HPDE6-E6E7 (cell line): ENCODE measurements around the gene VSIG4.
"Not testable (repeated sequence)": the region's sequence is repeated elsewhere in the genome, so short reads cannot be mapped to it uniquely, and the experiment has no call there.

Experiments
- DNase-seq: peaks from one replicate; pipeline ENCODE4 v3.0.0; 2011; ENCODE audit warnings: missing footprints; ENCODE audit errors: extremely low spot score

The VSIG4 gene, protein sequence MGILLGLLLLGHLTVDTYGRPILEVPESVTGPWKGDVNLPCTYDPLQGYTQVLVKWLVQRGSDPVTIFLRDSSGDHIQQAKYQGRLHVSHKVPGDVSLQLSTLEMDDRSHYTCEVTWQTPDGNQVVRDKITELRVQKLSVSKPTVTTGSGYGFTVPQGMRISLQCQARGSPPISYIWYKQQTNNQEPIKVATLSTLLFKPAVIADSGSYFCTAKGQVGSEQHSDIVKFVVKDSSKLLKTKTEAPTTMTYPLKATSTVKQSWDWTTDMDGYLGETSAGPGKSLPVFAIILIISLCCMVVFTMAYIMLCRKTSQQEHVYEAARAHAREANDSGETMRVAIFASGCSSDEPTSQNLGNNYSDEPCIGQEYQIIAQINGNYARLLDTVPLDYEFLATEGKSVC

DNA sequence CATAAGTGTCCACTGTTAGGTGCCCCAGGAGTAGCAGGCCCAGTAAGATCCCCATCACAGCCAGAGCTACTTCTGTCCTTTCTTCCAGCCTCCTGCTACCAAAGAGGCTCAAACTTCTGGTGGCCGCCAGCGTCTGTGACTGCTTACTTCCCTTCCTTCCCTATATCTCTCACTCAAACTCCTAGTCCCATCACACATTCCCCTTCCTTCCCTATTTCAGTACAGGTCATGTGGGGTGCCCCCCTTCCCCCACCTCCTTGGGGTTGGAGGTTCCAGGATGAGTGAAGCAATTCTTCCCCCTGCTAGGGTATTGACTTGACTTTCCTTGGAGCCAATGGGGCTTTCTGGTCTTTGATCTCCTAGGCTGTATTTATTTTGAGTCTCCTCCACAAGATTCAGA, at the start of gene VSIG4:
Gene VSIG4 (minus strand): TSS at position 137 of the 400 bp plus-strand sequence. CDS start 82 bp downstream, at position 55.
- no peak for DNase-seq

DNA sequence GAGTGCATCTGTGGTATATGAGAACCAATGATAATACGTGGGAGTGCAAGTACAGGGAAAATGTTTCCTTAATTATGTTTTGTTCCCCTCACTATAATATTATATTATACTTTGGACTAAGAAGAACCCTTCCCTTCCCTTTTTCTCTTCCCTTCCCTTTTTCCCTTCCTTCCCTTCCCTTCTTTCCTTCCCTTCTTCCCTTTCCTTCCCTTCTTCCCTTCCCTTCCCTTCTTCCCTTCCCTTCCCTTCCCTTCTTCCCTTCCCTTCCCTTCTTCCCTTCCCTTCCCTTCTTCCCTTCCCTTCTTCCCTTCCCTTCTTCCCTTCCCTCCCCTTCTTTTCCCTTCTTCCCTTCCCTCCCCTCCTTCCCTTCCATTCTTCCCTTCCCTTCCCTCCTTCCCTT, 36.9 kb upstream of the VSIG4 start:
- DNase-seq, result no peak

DNA sequence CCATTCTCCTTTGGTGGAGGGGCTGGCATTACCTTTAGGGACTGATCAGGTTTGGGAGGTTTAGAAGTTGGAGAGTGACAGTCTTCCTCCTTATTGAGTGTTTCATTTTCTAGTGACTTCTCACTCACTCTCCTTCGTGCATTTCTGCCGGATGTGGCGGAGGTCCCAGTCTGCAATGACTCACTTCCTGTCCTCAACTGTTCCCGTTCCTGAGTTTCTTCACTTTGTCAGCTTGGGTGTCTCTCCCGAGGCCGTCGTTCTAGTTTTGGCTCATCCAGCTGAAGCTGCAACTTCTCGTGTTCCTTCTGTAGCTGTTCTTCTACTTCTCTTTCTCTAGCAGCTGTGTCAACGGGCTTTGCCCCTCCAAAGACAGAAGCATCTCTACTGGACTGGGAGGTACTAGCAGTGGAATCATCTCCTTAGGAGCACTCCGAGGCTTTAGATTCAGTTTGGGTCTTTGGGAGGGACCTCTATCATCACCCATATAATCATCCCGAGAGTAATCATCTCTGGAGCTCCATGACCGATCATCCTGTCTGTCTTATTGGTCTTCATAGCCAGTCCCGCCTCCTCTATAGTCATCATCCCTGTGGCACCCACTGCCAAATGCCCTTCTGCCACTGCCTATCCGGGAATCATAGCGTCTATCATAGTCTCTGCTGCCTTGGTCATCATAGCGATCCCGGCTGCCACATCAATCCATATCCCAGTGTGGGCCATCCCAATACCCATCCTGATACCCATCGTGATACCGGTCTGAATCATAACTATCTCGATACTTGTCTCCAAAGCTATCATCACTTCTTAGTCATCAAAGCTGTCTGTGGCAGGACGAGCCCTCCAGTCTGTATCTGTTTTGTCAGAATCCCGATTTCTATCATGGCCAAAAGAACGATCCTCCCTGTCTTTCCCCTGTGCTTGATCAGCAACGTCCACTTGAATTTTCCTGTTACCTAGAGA, 35.3 kb upstream of the VSIG4 start:
- no peak for DNase-seq

DNA sequence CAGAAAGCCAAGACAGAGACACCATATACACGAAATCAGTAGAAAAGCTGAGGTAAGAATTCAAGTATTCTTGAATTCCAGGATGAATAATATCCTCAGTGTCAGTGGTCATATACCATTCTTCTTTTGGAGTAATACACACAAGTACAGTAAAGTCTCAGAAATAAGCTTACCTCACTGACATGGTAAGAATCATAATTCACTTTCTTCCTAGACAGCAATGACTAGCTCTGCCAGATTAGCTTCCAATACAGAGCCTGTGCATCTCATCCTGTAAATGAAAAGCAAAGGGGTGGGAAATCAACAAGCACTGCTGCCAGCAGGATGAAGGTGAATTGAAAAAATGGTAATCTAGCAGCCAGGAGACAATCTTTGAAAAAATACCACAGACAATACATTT, 31.2 kb upstream of the VSIG4 start:
- no peak for DNase-seq

DNA sequence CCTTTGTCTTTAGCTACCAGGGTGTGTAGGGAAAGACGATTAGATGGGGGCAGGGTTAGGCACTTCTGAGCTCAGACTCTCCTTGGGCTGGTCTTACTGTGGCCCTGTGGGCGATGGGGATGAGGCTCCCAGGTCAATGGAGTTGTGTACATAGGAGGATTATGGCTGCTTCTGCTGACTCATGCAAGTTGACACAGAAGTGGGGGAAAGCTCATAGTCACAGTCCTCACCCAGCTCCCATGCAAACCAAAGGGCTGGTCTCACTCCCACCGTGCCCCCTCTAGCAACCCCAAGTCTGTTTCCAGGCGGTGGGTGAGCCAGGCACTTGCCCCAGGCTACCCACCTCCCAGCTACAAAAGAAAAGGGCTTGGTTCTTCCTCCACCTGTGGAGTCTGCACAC, 24.4 kb upstream of the VSIG4 start:
- DNase-seq, result no peak

DNA sequence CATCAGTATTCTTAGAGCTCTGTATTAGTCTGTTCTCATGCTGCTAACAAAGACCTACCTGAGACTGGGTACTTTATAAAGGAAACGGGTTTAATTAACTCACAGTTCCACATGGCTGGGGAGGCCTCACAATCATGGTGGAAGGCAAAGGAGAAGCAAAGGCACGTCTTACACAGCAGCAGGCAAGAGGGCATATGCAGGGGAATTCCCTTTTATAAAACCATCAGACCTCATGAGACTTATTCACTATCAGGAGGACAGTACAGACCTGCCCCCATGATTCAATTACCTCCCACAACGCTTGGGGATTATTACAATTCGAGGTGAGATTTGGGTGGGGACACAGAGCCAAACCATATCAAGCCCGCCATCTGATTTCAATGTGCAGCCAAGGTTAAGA, 17.1 kb upstream of the VSIG4 start:
- DNase-seq, result not testable (repeated sequence)

DNA sequence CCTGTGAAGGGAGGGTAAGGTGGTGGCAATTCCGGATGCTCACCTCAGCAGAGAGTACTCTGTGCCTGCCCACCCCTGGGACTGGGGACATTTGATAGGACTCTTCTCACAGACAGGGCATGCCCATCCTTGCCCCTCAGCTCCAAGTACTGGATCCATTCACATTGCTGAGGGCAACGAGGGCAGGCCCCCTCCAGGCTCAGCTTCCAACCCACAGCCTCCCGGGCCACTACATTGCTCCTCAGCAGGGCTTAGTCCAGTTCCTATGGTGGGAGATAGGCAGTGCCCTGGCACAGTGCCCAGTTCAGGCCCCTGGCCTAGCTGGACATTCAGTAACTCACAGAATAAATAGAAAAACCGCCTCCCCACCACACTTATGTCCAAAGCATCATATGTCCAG, 15.1 kb upstream of the VSIG4 start:
- no peak for DNase-seq

DNA sequence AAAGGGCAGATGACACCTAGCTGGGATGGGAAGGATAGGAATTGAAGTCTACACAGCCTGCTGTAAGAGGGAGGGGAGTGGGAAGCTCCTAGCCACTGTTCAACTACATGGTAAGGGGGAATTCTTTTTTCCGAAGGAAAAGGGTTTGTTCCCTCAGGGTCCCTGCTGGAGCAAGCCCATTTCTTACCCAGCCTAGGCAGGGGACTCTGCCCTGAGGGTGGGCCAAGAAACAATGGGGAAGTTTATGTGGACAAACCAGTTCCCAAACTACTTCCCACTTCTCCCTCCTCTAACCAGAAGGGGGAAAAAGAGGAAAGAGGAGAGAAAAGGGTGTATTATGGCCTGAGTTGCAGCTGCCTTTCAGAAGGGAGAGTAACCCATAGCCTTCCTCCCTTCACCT, 13.5 kb upstream of the VSIG4 start:
- no peak for DNase-seq

DNA sequence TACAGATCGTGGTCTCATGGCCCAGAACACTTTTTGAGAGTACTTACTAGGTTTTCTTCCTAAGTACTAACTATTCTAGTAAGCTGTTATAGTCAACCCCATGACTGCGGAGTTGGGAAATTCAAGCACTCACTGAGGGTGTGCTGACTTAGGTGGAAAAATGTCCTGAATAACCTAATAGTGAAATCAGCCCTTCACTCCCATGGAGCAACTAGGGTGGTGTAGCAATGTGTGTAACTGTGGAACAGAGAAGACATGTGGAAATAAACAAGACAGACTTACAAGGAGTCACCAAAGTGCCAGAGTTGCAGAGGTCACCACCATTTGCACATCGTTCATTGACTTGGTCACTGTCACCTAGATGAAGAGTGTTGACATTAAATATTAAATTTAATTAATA, 12.1 kb upstream of the VSIG4 start:
- no peak for DNase-seq

DNA sequence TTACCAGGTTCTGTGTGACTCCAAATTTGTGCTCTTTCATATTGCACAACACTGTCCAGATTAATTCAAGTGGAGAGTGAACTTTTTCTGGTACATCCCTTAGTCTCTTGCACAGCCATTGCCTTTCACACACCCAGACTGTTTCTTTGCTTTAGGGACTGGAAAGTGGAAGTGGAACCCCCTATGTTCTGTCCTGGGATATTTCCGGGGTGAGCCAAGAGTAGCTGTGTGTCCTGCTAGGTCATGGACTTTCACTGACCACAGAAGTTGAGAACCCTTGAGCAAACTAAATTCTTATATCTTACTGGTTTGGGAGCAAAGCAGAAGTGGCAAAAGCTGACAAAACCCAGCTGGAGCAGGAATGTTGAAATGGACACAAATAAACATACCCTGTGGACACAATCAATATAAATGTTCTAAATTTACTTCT, 10.3 kb upstream of the VSIG4 start:
- DNase-seq, result no peak

DNA sequence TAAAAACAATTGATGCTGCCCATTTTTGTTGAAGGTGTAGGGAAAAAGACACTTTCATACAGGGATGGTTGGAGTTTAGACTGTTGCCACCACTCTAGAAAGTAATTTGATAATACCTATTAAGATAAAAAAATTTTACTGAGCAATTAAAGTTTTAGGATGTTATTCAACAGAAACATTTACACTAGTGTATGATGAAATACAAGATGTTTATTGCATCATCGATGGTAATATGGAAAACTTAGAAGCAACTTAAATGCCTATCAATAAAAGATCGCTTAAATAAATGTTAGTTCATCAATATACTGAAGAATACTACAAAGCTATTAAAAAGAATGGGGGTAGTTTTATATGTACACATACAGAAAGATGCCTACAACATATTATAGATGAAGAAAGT, 9.2 kb upstream of the VSIG4 start:
- no peak for DNase-seq

DNA sequence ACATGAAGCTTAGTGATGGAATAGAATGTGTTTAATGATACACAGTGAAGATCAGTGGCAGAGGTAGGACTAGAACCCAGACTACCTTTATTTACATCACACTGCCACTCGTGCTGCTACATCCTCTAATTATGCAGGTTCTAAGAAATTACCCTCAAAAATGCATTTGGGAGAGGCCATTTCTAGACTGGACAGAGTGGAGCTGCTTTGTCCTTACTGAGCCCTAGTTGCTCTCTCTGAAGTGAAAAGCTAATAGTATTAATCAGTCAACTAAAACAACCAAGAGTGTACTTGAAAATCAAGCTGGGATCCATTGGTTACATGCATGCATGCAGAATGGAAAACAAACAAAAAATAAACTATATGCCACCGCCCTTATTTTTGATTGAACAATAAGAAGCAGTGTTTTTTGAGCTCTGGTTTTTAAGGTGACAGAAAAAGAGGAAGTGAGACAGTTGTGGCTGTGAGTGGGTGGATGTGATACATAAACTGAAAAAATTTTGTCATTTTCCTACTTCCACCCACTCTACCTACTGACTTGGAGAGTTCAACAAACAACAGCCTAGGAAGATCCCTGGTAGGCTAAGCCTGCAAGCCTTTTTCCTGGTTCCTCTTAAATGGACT, 6.8 kb upstream of the VSIG4 start:
- DNase-seq, result no peak

DNA sequence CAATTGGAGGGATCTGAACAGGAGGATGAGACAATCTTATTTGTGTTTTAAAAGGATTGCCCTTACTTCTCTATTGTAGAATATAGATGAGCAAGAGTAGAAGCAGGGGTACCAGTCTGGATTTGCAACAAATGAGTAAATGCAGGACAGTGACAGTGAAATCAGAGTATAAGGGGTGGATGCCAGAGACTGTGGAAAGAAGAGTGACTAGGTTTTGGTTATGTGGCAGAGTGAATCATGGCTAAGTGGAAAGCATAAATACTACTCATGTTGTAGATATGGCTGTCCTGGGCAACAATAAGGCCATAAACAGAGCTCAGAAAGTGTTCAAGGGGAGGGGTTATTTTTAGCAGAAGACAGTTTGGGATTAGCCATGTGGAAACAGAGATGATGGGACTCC, 6.0 kb upstream of the VSIG4 start:
- no peak for DNase-seq

DNA sequence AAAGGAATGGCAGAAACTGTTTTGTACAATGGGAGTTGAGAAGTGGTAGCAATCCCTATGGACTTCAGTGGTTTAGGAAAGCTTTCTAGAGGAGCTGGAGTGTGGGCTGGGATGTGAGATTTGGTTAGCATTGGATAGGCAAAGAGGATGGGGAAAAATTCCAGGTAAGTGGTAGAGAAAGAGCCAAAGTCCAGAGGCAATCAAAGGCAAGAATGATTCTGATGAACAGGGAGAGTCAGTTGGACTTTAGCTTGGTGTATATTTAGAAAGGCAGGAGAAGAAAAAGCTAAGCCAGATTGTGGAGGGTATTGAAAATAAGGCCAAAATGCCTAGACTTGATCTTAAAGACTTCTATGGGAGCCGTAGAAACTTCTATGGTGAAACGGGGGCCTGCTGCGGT, 3.7 kb upstream of the VSIG4 start:
- no peak for DNase-seq

DNA sequence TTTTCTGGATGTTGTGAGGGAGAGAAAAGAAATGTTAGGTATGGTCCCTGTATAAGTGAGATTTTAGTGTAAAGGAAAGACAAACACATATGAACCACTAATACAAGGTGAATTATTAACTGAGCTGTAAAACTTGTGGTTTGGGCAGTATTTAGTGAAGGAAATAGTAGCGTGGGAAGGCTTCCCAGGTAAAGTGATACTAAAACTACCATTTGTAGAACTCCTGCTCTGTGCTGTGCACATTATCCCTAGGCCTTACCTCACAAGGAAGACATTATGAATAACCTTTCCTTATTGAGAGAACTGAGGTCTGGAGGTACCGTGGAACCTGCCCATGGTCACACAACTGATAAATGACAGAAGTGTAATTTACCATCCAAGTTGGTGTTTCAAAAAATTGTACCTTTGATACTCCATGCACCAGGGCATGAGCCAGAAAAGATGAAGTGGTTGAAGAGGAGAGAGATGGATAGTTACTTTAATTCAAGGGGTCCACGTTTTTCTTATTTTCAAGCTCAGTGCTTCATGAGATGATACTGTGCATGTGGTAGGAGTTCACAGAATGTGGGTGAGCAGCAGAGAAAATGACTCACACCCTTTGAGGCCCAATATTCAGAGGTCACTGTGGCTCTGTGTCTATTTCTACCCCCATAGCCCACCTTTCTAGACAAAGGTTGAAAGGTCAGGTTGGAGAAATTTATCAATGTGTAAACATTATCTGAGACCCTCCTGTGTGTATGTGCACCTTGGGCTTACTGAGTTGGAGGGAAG, 2.6 kb upstream of the VSIG4 start:
- no peak for DNase-seq

DNA sequence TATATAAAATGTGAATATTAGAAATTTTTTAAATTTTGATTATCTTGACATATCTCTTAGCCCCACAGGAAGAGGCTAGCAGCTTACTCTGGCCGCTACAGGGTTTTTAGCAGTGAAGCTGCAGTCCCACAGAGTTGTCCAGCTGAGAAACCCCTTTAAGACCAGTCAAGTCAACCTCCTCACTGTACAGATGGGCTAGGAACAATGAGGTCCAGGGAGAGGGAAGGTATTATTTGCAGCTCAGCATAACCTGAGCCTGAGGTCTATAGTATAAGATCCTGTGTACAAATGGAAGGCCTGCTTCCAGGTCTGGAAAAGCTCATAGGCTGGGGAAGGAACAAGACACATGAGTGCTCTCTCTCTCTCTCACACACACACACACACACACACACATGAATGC, 1.8 kb downstream of the VSIG4 start:
- no peak for DNase-seq

DNA sequence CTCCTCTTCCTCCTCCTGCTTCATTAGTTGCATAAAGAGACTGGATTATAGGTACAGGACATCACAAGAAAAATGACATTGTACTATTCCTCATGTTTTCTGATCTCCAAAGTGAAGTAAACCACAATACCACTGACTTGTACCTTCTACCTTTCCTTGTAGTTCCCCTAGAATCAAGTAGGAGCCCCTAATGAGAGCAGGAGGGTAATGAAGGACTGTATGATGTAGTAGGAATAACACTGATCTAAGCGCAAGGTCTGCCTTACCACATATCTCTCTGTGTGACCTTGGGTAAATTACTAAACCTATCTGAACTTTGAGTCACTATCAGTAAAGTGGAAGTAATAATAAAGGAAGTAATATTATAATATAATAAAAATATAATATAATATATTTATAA, 3.6 kb downstream of the VSIG4 start:
- DNase-seq, result no peak

DNA sequence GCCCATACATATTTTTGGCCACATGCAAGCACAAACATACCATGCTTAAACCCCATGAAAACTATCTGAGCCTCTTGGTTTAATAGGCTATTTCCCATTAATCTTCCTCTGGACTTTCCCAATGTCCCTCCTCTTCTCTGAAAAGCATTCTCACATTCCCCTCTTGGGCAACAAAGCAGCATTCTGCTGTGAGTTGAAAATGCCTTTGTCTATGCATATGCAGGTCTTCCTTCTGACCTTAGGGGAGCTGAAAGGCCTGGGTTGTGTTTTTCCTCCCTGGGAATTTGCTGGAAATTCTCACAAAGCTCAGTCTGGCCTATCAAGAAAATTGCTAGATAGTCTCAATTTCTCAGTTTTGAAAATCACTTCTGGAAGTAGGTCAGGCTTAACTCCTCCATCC, 4.2 kb downstream of the VSIG4 start:
- DNase-seq, result no peak

DNA sequence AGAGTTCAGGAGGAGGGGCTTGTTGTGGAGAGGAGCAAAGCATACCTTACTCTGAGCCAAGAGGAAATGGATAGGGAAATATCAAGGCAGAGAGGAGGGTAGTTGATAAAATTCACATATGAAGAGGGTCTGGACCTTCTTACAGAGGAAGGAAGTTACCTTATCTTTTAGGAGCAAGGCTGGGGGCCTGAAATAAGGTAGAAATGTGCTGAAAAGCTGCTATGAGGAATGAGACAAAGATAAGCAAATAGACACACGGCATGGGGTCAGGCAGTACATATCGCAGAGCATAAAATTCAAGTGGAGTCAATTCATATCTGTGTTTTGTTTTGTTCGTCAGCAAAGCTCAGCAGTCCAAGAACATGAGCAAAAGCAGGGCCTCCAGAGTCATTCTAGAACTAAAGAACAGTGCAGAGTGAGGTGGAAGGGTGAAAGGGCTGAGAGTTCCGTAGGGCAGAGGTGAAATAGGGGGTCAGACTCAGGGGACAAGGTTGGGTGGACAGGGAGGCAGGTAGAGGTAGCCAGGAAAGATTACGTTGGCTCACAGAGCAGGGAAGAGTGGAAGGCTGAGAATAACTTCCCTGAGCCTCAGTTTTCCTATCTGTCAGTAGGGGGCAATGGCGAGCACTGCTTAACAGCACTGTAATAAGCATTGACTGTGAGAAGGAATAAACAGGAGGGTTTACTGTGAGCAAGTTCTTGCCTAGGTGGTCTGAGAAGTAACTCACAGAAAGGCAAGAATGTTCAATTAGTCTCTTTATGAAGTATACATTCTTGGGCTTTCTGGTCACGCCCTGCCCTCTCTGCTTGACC, 9.2 kb downstream of the VSIG4 start:
- DNase-seq, result no peak

DNA sequence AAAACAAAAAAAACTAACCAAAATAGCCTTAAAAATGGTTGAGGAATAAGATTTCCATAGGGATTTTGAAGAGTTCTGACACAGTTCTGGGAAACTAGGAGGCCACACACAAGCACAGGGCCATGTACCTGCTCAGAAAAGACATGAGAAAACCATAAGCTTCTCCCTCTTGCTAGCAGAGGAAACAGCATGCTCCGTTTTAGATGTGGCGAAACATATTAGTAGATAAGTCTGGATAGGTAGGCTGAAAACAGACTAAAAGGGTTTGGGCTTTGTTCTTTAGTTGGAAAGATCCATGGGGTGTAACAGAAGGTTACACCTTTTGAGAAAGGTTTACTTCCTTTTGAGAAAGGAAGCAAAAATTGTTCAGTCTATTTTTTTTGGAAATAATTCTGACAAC, 10.9 kb downstream of the VSIG4 start:
- DNase-seq, result no peak

DNA sequence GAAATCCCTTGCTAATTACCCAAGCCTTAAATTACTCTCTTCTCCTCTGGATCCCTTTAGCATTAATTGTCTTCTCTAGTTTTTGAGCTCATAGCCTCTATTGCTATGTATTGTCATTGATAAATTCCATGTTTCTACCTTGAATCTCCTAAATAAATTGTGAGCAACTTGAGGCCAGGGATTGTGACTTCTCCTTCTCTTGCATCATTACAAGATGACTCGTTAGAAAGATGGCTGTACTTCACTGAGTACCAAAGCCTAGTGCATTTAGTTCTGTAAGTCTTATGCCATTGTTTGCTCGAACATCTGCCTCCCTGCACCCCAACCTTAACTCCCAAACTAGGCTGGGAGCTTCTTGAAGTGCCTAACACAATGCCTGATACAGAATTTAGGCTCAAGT, 15.3 kb downstream of the VSIG4 start:
- no peak for DNase-seq
